ENCODE measurements around the gene SNCG. TPM values are rescaled to one million over a fixed set of nuclear protein-coding genes. Genes with fewer than 3 reads are reported as not detected.

Gene SNCG
- total and polyA plus RNA-seq, 2 experiments from 2014 or later, result 4.0 to 17.0 TPM

GRCh38 chr10:86972613-86973380, 14.4 kb downstream of the SNCG start:
- Histone ChIP-seq H3F3A (replicated peaks; ENCODE audit: low read depth) (peaks cover 3% of the 10 kb centered on the region; the same call in 1 of the 2 replicates), H3K27ac (ENCODE audit: low read depth) (no peak overlapping the region), H3K4me2 (no peak overlapping the region), H2AFZ (no peak overlapping the region), H3K4me3 (no peak overlapping the region), H3K9me2 (ENCODE audit: insufficient read depth) (no peaks in the 10 kb centered on the region), H3K4me1 (ENCODE audit: insufficient read depth) (peaks cover 19% of the 10 kb centered on the region), H3K27me3 (ENCODE audit: insufficient read depth) (peaks cover 64% of the 10 kb centered on the region), H4K20me1 (replicated peaks; ENCODE audit: insufficient read depth) (no peaks in the 10 kb centered on the region), H3K36me3 (ENCODE audit: insufficient read depth) (no peaks in the 10 kb centered on the region), H3K79me2 (replicated peaks; ENCODE audit: insufficient read depth) (no peaks in the 10 kb centered on the region)
- DNase-seq (ENCODE audit: low spot score), result no peak
- ATAC-seq, result no peak
- Mint-ChIP-seq H3K4me3 (peak overlapping the region; percentile 27; the same call in 2 of the 3 replicates), H3K9me3 (peaks cover 3% of the 10 kb centered on the region; the same call in 1 of the 3 replicates), H3K4me1 (peaks cover 33% of the 10 kb centered on the region), H3K27me3 (ENCODE audit: insufficient read depth, low read depth, poor library complexity) (peaks cover 40% of the 10 kb centered on the region), H3K27ac (0 out of 2 replicates have a peak overlapping the region, but pooled peaks have one; percentile 9), H3K36me3 (ENCODE audit: low read depth) (peaks cover 4% of the 10 kb centered on the region; the same call in 2 of the 3 replicates)
- TF ChIP-seq CREB1 (CRISPR knock-in tag; IDR thresholded peaks at IDR 0.05; ENCODE audit: low read depth) (no peak), STAT1 (IDR thresholded peaks at IDR 0.05; ENCODE audit: unreplicated experiment) (no peak), POLR2AphosphoS5 (IDR thresholded peaks at IDR 0.05; ENCODE audit: low read depth) (no peak), NANOG (IDR thresholded peaks at IDR 0.05; ENCODE audit: borderline replicate concordance) (no peak), EZH2phosphoT487 (IDR thresholded peaks at IDR 0.05; ENCODE audit: unreplicated experiment) (no peak), ZNF114 (CRISPR knock-in tag; IDR thresholded peaks at IDR 0.05) (no peak), ZNF331 (CRISPR knock-in tag; IDR thresholded peaks at IDR 0.05; ENCODE audit: low read depth) (no peak), EZH2 (IDR thresholded peaks at IDR 0.05; ENCODE audit: low read depth, unreplicated experiment) (no peak)
- TF ChIP-seq, protein P1, sequence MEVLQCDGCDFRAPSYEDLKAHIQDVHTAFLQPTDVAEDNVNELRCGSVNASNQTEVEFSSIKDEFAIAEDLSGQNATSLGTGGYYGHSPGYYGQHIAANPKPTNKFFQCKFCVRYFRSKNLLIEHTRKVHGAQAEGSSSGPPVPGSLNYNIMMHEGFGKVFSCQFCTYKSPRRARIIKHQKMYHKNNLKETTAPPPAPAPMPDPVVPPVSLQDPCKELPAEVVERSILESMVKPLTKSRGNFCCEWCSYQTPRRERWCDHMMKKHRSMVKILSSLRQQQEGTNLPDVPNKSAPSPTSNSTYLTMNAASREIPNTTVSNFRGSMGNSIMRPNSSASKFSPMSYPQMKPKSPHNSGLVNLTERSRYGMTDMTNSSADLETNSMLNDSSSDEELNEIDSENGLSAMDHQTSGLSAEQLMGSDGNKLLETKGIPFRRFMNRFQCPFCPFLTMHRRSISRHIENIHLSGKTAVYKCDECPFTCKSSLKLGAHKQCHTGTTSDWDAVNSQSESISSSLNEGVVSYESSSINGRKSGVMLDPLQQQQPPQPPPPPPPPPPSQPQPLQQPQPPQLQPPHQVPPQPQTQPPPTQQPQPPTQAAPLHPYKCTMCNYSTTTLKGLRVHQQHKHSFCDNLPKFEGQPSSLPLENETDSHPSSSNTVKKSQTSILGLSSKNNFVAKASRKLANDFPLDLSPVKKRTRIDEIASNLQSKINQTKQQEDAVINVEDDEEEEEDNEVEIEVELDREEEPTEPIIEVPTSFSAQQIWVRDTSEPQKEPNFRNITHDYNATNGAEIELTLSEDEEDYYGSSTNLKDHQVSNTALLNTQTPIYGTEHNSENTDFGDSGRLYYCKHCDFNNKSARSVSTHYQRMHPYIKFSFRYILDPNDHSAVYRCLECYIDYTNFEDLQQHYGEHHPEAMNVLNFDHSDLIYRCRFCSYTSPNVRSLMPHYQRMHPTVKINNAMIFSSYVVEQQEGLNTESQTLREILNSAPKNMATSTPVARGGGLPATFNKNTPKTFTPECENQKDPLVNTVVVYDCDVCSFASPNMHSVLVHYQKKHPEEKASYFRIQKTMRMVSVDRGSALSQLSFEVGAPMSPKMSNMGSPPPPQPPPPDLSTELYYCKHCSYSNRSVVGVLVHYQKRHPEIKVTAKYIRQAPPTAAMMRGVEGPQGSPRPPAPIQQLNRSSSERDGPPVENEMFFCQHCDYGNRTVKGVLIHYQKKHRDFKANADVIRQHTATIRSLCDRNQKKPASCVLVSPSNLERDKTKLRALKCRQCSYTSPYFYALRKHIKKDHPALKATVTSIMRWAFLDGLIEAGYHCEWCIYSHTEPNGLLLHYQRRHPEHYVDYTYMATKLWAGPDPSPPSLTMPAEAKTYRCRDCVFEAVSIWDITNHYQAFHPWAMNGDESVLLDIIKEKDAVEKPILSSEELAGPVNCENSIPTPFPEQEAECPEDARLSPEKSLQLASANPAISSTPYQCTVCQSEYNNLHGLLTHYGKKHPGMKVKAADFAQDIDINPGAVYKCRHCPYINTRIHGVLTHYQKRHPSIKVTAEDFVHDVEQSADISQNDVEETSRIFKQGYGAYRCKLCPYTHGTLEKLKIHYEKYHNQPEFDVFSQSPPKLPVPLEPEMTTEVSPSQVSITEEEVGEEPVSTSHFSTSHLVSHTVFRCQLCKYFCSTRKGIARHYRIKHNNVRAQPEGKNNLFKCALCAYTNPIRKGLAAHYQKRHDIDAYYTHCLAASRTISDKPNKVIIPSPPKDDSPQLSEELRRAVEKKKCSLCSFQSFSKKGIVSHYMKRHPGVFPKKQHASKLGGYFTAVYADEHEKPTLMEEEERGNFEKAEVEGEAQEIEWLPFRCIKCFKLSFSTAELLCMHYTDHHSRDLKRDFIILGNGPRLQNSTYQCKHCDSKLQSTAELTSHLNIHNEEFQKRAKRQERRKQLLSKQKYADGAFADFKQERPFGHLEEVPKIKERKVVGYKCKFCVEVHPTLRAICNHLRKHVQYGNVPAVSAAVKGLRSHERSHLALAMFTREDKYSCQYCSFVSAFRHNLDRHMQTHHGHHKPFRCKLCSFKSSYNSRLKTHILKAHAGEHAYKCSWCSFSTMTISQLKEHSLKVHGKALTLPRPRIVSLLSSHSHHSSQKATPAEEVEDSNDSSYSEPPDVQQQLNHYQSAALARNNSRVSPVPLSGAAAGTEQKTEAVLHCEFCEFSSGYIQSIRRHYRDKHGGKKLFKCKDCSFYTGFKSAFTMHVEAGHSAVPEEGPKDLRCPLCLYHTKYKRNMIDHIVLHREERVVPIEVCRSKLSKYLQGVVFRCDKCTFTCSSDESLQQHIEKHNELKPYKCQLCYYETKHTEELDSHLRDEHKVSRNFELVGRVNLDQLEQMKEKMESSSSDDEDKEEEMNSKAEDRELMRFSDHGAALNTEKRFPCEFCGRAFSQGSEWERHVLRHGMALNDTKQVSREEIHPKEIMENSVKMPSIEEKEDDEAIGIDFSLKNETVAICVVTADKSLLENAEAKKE (CRISPR knock-in tag; IDR thresholded peaks at IDR 0.05), result no peak
- TF ChIP-seq, protein P2, sequence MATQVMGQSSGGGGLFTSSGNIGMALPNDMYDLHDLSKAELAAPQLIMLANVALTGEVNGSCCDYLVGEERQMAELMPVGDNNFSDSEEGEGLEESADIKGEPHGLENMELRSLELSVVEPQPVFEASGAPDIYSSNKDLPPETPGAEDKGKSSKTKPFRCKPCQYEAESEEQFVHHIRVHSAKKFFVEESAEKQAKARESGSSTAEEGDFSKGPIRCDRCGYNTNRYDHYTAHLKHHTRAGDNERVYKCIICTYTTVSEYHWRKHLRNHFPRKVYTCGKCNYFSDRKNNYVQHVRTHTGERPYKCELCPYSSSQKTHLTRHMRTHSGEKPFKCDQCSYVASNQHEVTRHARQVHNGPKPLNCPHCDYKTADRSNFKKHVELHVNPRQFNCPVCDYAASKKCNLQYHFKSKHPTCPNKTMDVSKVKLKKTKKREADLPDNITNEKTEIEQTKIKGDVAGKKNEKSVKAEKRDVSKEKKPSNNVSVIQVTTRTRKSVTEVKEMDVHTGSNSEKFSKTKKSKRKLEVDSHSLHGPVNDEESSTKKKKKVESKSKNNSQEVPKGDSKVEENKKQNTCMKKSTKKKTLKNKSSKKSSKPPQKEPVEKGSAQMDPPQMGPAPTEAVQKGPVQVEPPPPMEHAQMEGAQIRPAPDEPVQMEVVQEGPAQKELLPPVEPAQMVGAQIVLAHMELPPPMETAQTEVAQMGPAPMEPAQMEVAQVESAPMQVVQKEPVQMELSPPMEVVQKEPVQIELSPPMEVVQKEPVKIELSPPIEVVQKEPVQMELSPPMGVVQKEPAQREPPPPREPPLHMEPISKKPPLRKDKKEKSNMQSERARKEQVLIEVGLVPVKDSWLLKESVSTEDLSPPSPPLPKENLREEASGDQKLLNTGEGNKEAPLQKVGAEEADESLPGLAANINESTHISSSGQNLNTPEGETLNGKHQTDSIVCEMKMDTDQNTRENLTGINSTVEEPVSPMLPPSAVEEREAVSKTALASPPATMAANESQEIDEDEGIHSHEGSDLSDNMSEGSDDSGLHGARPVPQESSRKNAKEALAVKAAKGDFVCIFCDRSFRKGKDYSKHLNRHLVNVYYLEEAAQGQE (IDR thresholded peaks at IDR 0.05; ENCODE audit: unreplicated experiment), result no peak
- TF ChIP-seq, protein P3, sequence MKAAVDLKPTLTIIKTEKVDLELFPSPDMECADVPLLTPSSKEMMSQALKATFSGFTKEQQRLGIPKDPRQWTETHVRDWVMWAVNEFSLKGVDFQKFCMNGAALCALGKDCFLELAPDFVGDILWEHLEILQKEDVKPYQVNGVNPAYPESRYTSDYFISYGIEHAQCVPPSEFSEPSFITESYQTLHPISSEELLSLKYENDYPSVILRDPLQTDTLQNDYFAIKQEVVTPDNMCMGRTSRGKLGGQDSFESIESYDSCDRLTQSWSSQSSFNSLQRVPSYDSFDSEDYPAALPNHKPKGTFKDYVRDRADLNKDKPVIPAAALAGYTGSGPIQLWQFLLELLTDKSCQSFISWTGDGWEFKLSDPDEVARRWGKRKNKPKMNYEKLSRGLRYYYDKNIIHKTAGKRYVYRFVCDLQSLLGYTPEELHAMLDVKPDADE (IDR thresholded peaks at IDR 0.05), result no peak
